ENCODE measurements around the gene PDZD11.
"Not testable (repeated sequence)": the region's sequence is repeated elsewhere in the genome, so short reads cannot be mapped to it uniquely, and the experiment has no call there.

The PDZD11 gene

GRCh38 chrX:70257423-70258288, 32.1 kb downstream of the PDZD11 start:
- no peak for DNase-seq (ENCODE audit: low spot score)

GRCh38 chrX:70255452-70255851, 34.3 kb downstream of the PDZD11 start:
- DNase-seq (ENCODE audit: low spot score) = no peak

- DNase-seq (ENCODE audit: low spot score) = no peak
Observed at GRCh38 chrX:70254909-70255308, 34.8 kb downstream of the PDZD11 start.

- peak; percentile 1 for DNase-seq (ENCODE audit: low spot score)
Observed at GRCh38 chrX:70254063-70254400, 35.7 kb downstream of the PDZD11 start.

- DNase-seq (ENCODE audit: low spot score) = no peak
Observed at GRCh38 chrX:70253377-70254062, 36.2 kb downstream of the PDZD11 start.

GRCh38 chrX:70252491-70252890, 37.2 kb downstream of the PDZD11 start:
- DNase-seq (ENCODE audit: low spot score) = no peak

GRCh38 chrX:70247252-70247651, 42.5 kb downstream of the PDZD11 start:
- no peak for DNase-seq (ENCODE audit: low spot score)

- no peak for DNase-seq (ENCODE audit: low spot score)
Observed at GRCh38 chrX:70244881-70245280, 44.8 kb downstream of the PDZD11 start.

GRCh38 chrX:70243601-70244000, 46.1 kb downstream of the PDZD11 start:
- DNase-seq (ENCODE audit: low spot score) = not testable (repeated sequence)

GRCh38 chrX:70241501-70241900, 48.2 kb downstream of the PDZD11 start:
- no peak for DNase-seq (ENCODE audit: low spot score)

- no peak for DNase-seq (ENCODE audit: low spot score)
Observed at GRCh38 chrX:70240751-70241150, 49.0 kb downstream of the PDZD11 start.

All from kidney capillary endothelial cell (primary cell).